Erythroblast (primary cell): ENCODE measurements around the gene RAB41.

Experiments
- GATA1 ChIP-seq: IDR thresholded peaks from 2 replicates; pipeline ENCODE4 v1.6.1; 2011; ENCODE audit warnings: low read depth, mild to moderate bottlenecking, control low read depth, low read length, moderate library complexity
- POLR2A ChIP-seq: IDR thresholded peaks from 2 replicates; pipeline ENCODE4 v1.6.1; 2011; ENCODE audit warnings: mild to moderate bottlenecking, low read length

DNA sequence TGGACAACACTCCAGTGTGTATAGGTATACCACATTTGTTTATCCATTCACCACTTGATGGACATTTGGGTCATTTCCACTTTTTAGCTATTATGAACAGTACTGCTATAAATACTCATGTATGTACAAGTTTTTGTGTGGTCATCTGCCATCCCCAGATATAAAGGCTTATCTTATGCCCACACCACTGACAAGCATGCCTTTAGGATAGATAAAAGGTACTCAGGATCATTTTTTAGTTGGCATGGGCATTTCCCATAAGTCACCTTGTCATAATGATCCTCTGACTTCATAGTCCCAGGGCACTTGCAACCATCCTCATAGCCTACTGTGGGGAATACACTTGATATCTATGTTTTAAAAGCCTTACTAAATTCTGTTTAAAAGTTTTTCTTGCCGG is 41.2 kb upstream of the RAB41 start:
- TF ChIP-seq POLR2A (no peak), GATA1 (no peak)
